ENCODE results near the gene THOC5.
"Not testable (repeated sequence)": the region's sequence is repeated elsewhere in the genome, so short reads cannot be mapped to it uniquely, and the experiment has no call there.

Gene THOC5

GRCh38 chr22:29553351-29554224, at the start of gene THOC5:
TSS of gene THOC5 (minus strand) at chr22:29553757. CDS start at chr22:29549147, 4,610 bp downstream.
- DNase-seq (ENCODE audit: low spot score), result peak; percentile 96
- TF ChIP-seq CTCF (IDR thresholded peaks at IDR 0.05), result peak; percentile 60
- Histone ChIP-seq H3K4me3 (peak within 1 kb of the TSS; percentile 96), H3K27ac (peak within 1 kb of the TSS; percentile 73 to 94)

- no peak for DNase-seq (ENCODE audit: low spot score)
- no peak for TF ChIP-seq CTCF (IDR thresholded peaks at IDR 0.05)
- Histone ChIP-seq H3K27ac (no peak overlapping the region), H3K4me3 (no peak overlapping the region)
Measured at GRCh38 chr22:29598684-29599020, 45.1 kb upstream of the THOC5 start.

GRCh38 chr22:29597871-29598683, 44.5 kb upstream of the THOC5 start:
- not testable (repeated sequence) for DNase-seq (ENCODE audit: low spot score); H3K4me3 ChIP-seq; H3K27ac ChIP-seq

GRCh38 chr22:29596408-29596807, 42.9 kb upstream of the THOC5 start:
- no peak overlapping the region for H3K4me3 ChIP-seq
- no peak overlapping the region for H3K27ac ChIP-seq
- DNase-seq (ENCODE audit: low spot score), result no peak
- TF ChIP-seq CTCF (IDR thresholded peaks at IDR 0.05), result no peak

GRCh38 chr22:29594447-29594846, 40.9 kb upstream of the THOC5 start:
- not testable (repeated sequence) for H3K27ac ChIP-seq; DNase-seq (ENCODE audit: low spot score); H3K4me3 ChIP-seq

- H3K27ac ChIP-seq, result no peak overlapping the region
- no peak for DNase-seq (ENCODE audit: low spot score)
Measured at GRCh38 chr22:29593923-29594322, 40.4 kb upstream of the THOC5 start.

GRCh38 chr22:29587938-29588699, 34.6 kb upstream of the THOC5 start:
- H3K4me3 ChIP-seq, result no peak overlapping the region
- no peak for DNase-seq (ENCODE audit: low spot score)
- H3K27ac ChIP-seq, result no peak overlapping the region
- TF ChIP-seq CTCF (IDR thresholded peaks at IDR 0.05), result no peak

More at GRCh38 chr22:29593923-29594322, 40.4 kb upstream of the THOC5 start:
- no peak for TF ChIP-seq CTCF (IDR thresholded peaks at IDR 0.05)
- H3K4me3 ChIP-seq, result no peak overlapping the region

- H3K27ac ChIP-seq; DNase-seq (ENCODE audit: low spot score); H3K4me3 ChIP-seq: not testable (repeated sequence)
Measured at GRCh38 chr22:29586193-29586705, 32.7 kb upstream of the THOC5 start.

Measured in coronary artery (tissue), 2 donors.